COLO668 (cell line): ENCODE data around the gene SSX2IP.

Experiments used
- DNase-seq: peaks from one replicate; lab custom pipeline; 2025; ENCODE audit not compliant: unreplicated experiment; lab: John Stamatoyannopoulos, UW

Gene SSX2IP

GRCh38 chr1:84711869-84712268 is 21.6 kb upstream of the SSX2IP start:
- DNase-seq: no peak

DNA sequence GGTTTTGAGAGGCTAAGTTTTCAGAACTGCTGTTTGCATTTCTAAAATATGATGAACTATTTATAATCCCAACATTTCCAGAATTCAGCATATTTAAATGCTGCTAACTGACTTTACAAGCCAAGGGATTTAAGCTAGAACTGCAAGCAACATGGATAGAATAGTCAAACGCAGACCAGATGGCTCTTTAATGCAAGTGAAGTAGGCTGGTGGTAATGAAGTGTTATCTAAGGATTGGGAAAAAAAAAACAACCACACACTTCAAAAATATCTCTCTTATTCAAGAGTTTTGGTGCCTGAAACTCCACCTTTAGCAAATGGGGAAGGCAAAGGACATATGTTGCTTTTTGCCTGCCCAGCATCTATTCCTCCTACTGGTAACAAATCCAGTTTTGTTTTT is 20.9 kb upstream of the SSX2IP start:
- DNase-seq: no peak

DNA sequence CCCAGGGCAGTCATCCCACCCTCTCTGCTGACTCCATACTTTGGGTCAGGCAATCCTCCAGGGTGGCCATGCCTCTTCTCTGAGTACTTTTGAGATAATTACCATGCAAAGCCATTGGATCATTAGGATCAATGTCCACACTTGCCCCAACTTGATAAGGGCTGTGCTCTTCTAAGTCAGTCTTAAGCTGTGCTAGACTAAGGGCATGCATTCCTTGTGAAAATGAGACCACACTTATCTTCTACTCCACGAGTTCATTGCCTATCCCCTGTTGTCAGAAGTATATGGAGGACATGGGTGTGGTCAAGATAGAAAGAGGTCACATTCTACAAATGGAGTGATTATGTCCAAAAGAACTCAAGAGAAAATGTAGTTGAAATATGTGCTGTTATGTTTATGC is 18.9 kb upstream of the SSX2IP start:
- no peak for DNase-seq

DNA sequence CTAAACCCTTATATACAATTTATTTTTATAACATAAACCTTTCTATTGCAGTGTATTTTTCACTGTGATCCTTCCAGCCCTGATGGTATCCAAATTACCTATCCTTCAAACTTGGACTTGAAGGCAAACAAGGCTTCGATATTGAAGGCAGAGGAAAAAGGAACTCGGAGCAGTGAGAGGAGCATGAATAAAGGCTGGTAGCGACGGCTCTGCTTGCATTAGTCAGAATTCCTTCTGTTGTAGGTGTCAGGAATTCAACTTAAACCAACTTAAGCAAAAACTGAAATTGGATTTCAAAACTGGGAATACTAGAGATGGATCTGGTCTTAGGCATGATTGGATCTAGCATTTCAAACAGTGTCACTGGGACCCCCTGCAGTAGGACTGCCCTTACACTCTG is 17.8 kb upstream of the SSX2IP start:
- no peak for DNase-seq

DNA sequence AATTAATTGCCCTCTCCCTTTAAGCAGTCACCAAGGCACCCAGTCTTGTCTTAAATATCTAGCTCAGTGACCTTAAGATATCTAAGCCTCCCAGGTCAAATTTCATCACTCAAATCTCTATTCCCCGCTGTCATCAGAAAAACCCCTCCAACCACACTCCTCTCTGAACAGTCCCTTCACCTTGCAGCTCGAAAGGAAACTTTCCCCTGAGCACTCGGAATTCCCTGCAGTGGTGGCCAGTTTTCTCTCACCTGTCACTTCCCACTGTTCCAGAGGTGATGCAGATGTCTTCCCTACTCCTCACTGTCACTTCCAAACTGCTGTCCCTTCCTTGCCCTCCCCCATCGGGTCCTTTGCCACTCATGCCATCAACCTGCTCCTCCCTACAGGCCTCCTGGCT is 15.3 kb upstream of the SSX2IP start:
- no peak for DNase-seq

DNA sequence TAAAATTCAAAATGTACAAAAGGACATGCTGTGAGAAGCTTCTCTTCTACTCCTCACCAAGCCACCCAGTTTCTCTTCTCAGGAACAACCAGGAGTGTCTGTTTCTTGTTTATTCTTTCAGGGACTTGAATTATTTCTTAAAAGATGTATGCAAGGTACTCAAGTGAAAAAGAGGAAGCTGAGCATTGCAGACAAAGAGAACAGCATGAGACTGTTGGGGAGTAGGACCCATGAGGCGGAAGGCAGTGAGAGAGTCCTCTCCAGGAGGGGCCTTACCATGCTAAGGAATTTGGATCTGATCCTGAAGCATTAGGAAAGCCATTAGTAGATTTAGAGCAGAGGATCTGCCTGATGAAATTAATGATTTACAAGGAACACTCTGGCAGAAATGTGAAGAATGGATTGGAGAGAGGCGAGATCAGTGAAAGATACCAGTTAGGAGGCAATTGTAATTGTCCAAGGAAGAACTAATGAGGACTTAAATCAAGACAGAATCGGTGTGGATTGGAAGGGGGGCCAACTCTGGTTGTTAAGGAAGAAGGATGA is 14.7 kb upstream of the SSX2IP start:
- DNase-seq: no peak

DNA sequence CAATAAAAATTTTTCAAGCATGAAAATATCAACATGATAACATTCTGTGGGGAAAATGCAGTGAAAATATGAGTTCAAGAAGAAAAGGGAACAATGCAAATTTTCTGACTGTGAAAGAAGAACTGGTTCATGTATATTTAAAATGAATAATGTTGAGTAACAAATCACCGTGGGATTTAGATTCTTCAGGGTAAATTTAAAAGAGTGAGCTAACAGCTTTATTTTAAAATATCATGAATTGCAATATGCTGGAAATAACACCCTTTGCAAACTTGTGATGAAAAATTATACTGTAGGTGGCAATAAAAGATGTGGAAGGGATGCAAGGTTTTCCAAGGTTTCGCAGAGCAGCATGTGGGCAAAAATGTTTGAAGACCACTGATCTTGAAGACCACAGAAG is 13.2 kb upstream of the SSX2IP start:
- no peak for DNase-seq

DNA sequence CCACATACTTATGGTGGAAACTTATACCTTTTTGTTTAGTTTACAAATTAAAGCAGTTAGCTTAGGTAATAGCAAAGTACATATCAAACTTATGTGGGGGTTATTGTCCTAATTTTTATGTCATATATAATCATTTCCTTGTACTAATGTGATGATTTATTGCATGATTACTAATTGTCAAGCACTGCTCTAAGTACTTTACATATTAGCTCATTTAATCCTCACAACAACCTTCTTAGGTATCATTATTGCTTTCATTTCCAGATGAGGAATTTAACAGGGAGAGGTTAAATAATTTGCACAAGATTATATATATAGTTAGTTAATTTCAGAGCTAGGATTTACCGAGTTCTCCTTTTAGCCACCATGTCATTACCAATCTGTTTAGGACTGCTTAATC is 11.9 kb upstream of the SSX2IP start:
- no peak for DNase-seq

DNA sequence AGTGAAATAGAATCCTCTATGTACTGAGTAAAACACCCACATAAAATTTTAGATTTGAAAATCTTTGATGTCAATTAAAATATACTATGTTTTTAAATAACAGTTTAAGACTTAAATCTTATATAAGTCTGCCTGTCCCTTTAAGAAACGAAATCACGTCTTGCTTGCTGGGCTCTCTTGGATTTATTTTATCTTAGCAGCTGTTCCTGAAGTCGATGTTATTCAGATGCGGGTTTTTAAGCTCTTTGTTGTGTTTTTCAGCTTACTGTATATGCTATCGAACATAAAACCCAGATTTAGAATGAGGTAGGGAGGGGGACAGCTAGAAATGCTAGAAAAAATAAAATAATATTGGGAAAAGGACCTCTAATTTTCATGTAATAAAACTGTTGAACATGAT is 11.1 kb upstream of the SSX2IP start:
- no peak for DNase-seq

- DNase-seq: no peak
Observed at GRCh38 chr1:84700070-84700469, 9.8 kb upstream of the SSX2IP start.

DNA sequence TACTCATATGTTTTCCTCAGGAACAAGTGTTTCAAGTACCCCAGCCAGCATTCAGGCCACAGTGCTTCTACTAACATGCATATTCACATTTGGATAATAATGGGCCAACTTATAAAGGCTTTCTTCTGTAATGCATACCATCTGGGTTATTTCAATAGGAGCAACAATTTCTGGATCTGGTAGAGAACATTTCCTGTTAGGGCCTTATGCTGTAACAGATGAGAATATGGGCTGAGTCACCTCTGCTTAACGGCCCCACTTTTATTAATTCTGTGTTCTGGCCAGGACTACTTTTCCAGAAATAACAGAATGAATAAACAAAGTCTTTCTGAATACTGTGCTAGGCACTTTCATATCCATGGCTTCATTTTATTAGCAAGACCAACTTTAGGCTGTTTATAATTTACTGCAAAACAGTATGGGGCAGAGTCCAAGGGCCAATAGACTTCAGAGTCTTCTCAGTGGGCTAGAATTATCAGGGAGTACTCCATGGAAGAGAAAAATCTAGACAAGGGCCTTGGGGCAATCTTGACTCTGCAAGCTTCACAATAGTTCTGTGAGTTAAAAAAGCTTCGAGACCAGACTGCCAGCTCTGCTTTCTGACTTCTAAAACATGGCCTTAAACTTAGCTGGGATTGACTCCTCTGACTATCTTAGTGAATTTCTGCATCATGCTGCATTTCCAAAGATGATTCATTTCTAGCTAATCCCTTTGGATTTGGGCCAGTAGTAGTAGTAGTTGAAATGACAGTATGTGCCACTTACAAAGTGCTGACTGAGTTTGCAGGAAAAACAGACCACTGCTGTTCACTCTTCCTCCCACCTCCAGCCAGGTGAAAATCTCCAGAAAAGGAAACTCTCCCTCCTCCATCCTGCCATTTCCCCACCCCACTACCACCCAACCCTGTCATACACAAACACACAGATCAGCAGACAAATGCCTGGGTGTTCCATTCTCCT is 8.2 kb upstream of the SSX2IP start:
- no peak for DNase-seq

DNA sequence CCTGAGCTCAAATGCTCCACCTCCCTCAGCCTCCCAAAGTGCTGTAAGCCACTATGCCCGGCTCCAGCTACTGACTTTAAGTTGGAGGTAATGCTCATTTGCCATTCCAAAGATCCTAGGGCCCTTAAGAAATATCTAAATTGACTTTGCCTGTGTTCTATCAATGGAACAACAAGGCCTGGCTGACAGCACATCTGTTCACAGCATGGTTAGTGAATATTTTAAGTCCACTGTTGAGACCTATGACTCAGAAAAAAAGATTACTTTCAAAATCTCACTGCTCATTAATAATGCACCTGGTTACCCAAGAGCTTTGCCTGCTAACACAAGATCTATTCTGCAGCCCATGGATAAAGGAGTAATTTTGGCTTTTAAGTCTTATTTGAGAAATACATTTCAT is 3.5 kb upstream of the SSX2IP start:
- no peak for DNase-seq

GRCh38 chr1:84693005-84693404 is 2.7 kb upstream of the SSX2IP start:
- no peak for DNase-seq

GRCh38 chr1:84692391-84692790 is 2.1 kb upstream of the SSX2IP start:
- no peak for DNase-seq

DNA sequence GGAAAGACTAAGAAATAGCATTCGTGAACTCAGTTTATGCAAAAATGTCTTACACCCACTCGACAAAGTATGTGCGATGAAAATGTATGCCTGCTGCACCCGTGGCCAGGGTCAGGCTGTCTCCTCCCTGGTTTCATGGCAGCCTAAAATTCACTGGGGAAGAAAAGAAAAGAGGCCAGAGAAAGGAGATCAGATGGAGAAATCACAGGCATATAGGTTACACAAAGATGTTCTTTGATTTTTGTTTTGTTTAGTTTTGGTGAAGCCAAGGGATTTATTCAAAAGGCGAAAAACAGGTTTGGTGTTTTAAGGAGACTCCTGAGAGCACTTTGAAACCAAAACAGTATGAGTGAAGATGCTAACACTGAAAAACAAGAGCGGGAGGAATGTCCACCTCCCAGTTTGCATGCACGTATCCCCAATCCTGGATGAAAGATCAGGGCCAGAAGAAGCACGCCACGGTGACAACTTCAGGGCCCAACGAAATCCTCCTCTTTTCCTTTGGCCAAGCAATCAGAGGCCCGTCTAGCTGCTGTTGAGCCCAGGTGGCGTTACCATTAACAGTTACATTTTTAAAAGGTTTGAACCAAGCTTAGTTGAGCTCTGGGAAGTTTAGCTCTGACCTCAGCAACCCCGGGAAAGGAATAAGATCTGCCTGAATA is 992 bp upstream of the SSX2IP start:
- DNase-seq: no peak

GRCh38 chr1:84689514-84690396 is 506 bp downstream of the SSX2IP start:
- no peak for DNase-seq

DNA sequence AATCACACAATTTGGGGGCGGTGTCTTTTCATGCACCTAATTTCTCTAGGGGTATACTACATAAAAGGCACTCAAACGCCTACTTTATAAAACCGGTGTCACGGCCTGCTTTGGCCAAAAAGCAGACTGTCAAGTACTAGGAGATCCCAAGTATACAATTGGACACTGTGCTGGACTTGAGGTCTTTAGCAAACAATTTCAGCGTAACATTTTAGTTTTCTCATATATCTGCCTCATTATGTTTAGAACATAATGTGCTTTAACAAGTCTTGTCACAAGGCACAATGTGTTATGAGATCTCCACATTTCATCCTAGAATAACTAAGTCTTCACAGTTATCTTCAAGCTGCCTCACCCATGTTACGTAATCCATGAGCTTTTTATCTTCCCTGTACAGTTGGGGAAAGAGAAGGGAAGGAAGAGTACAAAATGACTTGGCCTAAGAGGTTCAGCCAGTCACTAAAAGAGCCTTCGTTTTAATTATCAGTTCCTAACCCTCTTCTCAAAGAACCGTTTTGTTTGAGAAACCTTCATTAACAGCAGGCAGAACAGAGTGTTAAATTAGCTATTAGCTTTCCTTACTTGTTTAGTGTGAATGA is 1.7 kb downstream of the SSX2IP start:
- no peak for DNase-seq

DNA sequence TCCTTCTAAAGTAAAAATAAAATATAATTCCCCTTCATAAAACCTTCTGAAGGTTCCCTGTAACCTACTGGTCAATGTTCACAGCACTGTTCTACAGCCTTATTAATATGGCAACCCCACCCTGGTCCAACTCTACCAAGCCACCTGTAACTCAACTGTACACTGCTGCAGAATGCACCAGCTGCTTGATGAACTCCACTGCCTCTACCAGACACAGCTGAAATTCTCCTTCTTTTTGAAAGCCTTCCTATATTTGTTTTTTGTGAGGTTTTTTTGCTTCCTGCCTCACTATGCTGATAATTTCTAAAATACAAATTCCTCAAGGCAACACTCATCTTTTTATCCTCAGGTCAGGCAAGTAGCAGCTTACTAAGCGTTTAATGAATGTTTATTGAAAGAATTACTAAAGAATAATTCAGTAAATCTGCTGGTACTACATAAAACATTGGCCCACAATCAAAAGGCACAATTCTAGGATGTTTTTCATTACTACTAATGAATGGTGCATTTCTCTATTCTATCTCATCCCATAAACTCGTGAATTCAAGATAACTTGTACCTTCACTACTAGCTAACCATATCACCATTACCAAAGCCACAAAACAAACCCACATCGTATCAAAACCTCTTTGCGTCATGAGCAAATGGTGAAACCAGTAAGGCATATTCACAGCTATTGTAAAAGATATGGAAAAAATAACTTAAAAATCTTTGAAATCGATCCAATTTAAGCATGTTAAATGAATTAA is 2.4 kb downstream of the SSX2IP start:
- no peak for DNase-seq

GRCh38 chr1:84686223-84686622 is 4.0 kb downstream of the SSX2IP start:
- no peak for DNase-seq

GRCh38 chr1:84683508-84683907 is 6.8 kb downstream of the SSX2IP start:
- DNase-seq: no peak
